Omental fat pad (tissue), 4 donors: ENCODE results near the gene TMTC3. TPM values are rescaled to one million over a fixed set of nuclear protein-coding genes. Genes with fewer than 3 reads are reported as not detected.

Source experiments
- ATAC-seq: fragments of 150-250 bp; one replicate; pipeline ENCODE4 v1.9.1; 2016; ENCODE audit warnings: mild to moderate bottlenecking, moderate library complexity; ENCODE audit not compliant: low FRiP score
- DNase-seq: peaks from one replicate; pipeline ENCODE4 v3.0.0-alpha.2; 2019; ENCODE audit warnings: low spot score
- CTCF ChIP-seq, 3 donors: fragments of 450-650 bp; IDR thresholded peaks; one replicate each; pipeline ENCODE4 v1.5.1; 2016 to 2017; ENCODE audit warnings: antibody characterized with exemption in 3 of 3, mild to moderate bottlenecking in 3 of 3, moderate library complexity in 2 of 3
- total RNA-seq, 4 donors: library from RNA; depleted of rRNA; stranded (reverse); fragments of >200 nt; gene quantifications; one replicate each; pipeline ENCODE4 v1.1.0, GENCODE V29; 2016

Gene TMTC3
- total RNA-seq, 4 donors from 2014 or later, result 10.2 to 22.0 (median 19.1) TPM

GRCh38 chr12:88230271-88230670, 88.2 kb downstream of the TMTC3 start:
- no peak for DNase-seq
- no peak for TF ChIP-seq CTCF (IDR thresholded peaks at IDR 0.05)
- no peak for ATAC-seq

GRCh38 chr12:88235183-88235833, 93.2 kb downstream of the TMTC3 start:
- ATAC-seq (no peak), DNase-seq (no peak)
- no peak for TF ChIP-seq CTCF (IDR thresholded peaks at IDR 0.05)

- TF ChIP-seq CTCF (IDR thresholded peaks at IDR 0.05), result no peak
- ATAC-seq (no peak), DNase-seq (no peak)
Measured at GRCh38 chr12:88237954-88238353, 95.8 kb downstream of the TMTC3 start.

GRCh38 chr12:88238406-88238805, 96.3 kb downstream of the TMTC3 start:
- DNase-seq (no peak), ATAC-seq (no peak)
- TF ChIP-seq CTCF (IDR thresholded peaks at IDR 0.05), result no peak

- DNase-seq, result peak; percentile 22
- ATAC-seq, result peak; percentile 76
- TF ChIP-seq CTCF (IDR thresholded peaks at IDR 0.05), result no peak
Measured at GRCh38 chr12:88241862-88242570, 99.9 kb downstream of the TMTC3 start.

- TF ChIP-seq CTCF (IDR thresholded peaks at IDR 0.05), result no peak
- DNase-seq (no peak), ATAC-seq (no peak)
Measured at GRCh38 chr12:88242571-88242925, 100.4 kb downstream of the TMTC3 start.

- ATAC-seq (no peak), DNase-seq (no peak)
- no peak for TF ChIP-seq CTCF (IDR thresholded peaks at IDR 0.05)
Measured at GRCh38 chr12:88242939-88243338, 100.8 kb downstream of the TMTC3 start.
